Neuron (in vitro differentiated cells): ENCODE results near the gene TBL3.
"Not testable (repeated sequence)": the region's sequence is repeated elsewhere in the genome, so short reads cannot be mapped to it uniquely, and the experiment has no call there.

ENCODE experiments used
- H2AFZ ChIP-seq: one replicate; pipeline ENCODE4 v1.6.1; 2013; ENCODE audit warnings: low read depth, mild to moderate bottlenecking, inconsistent platforms, low read length, moderate library complexity
- H3K27me3 ChIP-seq: one replicate; pipeline ENCODE4 v1.6.1; 2013; ENCODE audit warnings: low read length; ENCODE audit not compliant: insufficient read depth
- H3K36me3 ChIP-seq: one replicate; pipeline ENCODE4 v1.6.1; 2013; ENCODE audit warnings: low read length; ENCODE audit not compliant: insufficient read depth
- H3K4me1 ChIP-seq: one replicate; pipeline ENCODE4 v1.6.1; 2013; ENCODE audit warnings: low read length; ENCODE audit not compliant: insufficient read depth
- H3K4me3 ChIP-seq: 2 replicates; pipeline ENCODE4 v1.5.1; 2013; ENCODE audit warnings: mild to moderate bottlenecking, low read length, moderate library complexity
- H3K9me3 ChIP-seq: one replicate; pipeline ENCODE4 v1.6.1; 2013; ENCODE audit warnings: low read length

Gene TBL3

GRCh38 chr16:1950047-1950446 is 21.8 kb upstream of the TBL3 start:
- Histone ChIP-seq H3K4me3 (no peak overlapping the region), H3K4me1 (no peaks in the 10 kb centered on the region), H3K27me3 (no peaks in the 10 kb centered on the region), H3K9me3 (no peaks in the 10 kb centered on the region), H3K36me3 (no peaks in the 10 kb centered on the region), H2AFZ (no peak overlapping the region)

GRCh38 chr16:1950559-1950958 is 21.3 kb upstream of the TBL3 start:
- Histone ChIP-seq H3K27me3 (no peaks in the 10 kb centered on the region), H3K4me3 (no peak overlapping the region), H3K9me3 (no peaks in the 10 kb centered on the region), H3K36me3 (no peaks in the 10 kb centered on the region), H2AFZ (no peak overlapping the region), H3K4me1 (no peaks in the 10 kb centered on the region)

- no peaks in the 10 kb centered on the region for H3K9me3 ChIP-seq
- no peak overlapping the region for H3K4me3 ChIP-seq
- H3K4me1 ChIP-seq, result no peaks in the 10 kb centered on the region
- H2AFZ ChIP-seq, result no peak overlapping the region
- H3K27me3 ChIP-seq, result no peaks in the 10 kb centered on the region
- no peaks in the 10 kb centered on the region for H3K36me3 ChIP-seq
Measured at GRCh38 chr16:1953734-1954133, 18.1 kb upstream of the TBL3 start.

GRCh38 chr16:1957434-1958142 is 14.3 kb upstream of the TBL3 start:
- H2AFZ ChIP-seq, H3K9me3 ChIP-seq, H3K27me3 ChIP-seq, H3K4me3 ChIP-seq: not testable (repeated sequence)
- Histone ChIP-seq H3K36me3 (peaks cover 14% of the 10 kb centered on the region), H3K4me1 (peaks cover 13% of the 10 kb centered on the region)

- not testable (repeated sequence) for H3K9me3 ChIP-seq
Measured at GRCh38 chr16:1958143-1958491, 13.7 kb upstream of the TBL3 start.

GRCh38 chr16:1958715-1959268 is 13.1 kb upstream of the TBL3 start:
- peaks cover 20% of the 10 kb centered on the region for H3K4me1 ChIP-seq
- H3K27me3 ChIP-seq, result no peaks in the 10 kb centered on the region
- H3K9me3 ChIP-seq, result no peaks in the 10 kb centered on the region
- peak overlapping the region; percentile 93 for H3K4me3 ChIP-seq
- no peak overlapping the region for H2AFZ ChIP-seq
- peaks cover 26% of the 10 kb centered on the region for H3K36me3 ChIP-seq

More at GRCh38 chr16:1958143-1958491, 13.7 kb upstream of the TBL3 start:
- H3K27me3 ChIP-seq, H2AFZ ChIP-seq, H3K4me3 ChIP-seq: not testable (repeated sequence)
- Histone ChIP-seq H3K36me3 (peaks cover 19% of the 10 kb centered on the region), H3K4me1 (peaks cover 13% of the 10 kb centered on the region)

- Histone ChIP-seq H2AFZ (peak within 1 kb of the TSS; percentile 31), H3K4me3 (peak within 1 kb of the TSS; percentile 93), H3K9me3 (no peaks in the 10 kb centered on the region), H3K36me3 (peaks cover 29% of the 10 kb centered on the region), H3K4me1 (peaks cover 23% of the 10 kb centered on the region), H3K27me3 (no peaks in the 10 kb centered on the region)
Measured at GRCh38 chr16:1959269-1960039, 12.4 kb upstream of the TBL3 start, which contains the start of gene NDUFB10. TSS of gene NDUFB10 (plus strand) at chr16:1959538. CDS start at chr16:1959625, 87 bp downstream.

- peaks cover 29% of the 10 kb centered on the region for H3K36me3 ChIP-seq
- no peaks in the 10 kb centered on the region for H3K27me3 ChIP-seq
- H3K4me3 ChIP-seq, result peak overlapping the region; percentile 93
Measured at GRCh38 chr16:1960665-1961630, 10.9 kb upstream of the TBL3 start.

GRCh38 chr16:1961651-1962067 is 10.2 kb upstream of the TBL3 start:
- H3K36me3 ChIP-seq, result peaks cover 29% of the 10 kb centered on the region
- H3K9me3 ChIP-seq, result no peaks in the 10 kb centered on the region
- H3K4me1 ChIP-seq, result peaks cover 31% of the 10 kb centered on the region
- no peak overlapping the region for H2AFZ ChIP-seq
- H3K27me3 ChIP-seq, result no peaks in the 10 kb centered on the region
- no peak overlapping the region for H3K4me3 ChIP-seq

More at GRCh38 chr16:1960665-1961630, 10.9 kb upstream of the TBL3 start:
- Histone ChIP-seq H3K9me3 (no peaks in the 10 kb centered on the region), H3K4me1 (peaks cover 30% of the 10 kb centered on the region), H2AFZ (no peak overlapping the region)

- H3K36me3 ChIP-seq, result peaks cover 29% of the 10 kb centered on the region
- H3K9me3 ChIP-seq, H2AFZ ChIP-seq, H3K27me3 ChIP-seq: not testable (repeated sequence)
- H3K4me1 ChIP-seq, result peaks cover 31% of the 10 kb centered on the region
- peak overlapping the region; percentile 95 for H3K4me3 ChIP-seq
Measured at GRCh38 chr16:1962161-1963153, 9.4 kb upstream of the TBL3 start.

- H2AFZ ChIP-seq, result no peak overlapping the region
- peaks cover 29% of the 10 kb centered on the region for H3K36me3 ChIP-seq
- peaks cover 31% of the 10 kb centered on the region for H3K4me1 ChIP-seq
- H3K27me3 ChIP-seq, result no peaks in the 10 kb centered on the region
- H3K4me3 ChIP-seq, result peak overlapping the region; percentile 95
- H3K9me3 ChIP-seq, result no peaks in the 10 kb centered on the region
Measured at GRCh38 chr16:1963806-1964505, 7.9 kb upstream of the TBL3 start.
